HAP-1 (cell line): ENCODE data around the gene IFNGR1.

Experiments used
- DNase-seq, 2 experiments: peaks; one replicate each; pipeline ENCODE4 v3.0.0-alpha.2; 2016 to 2020; ENCODE audit warnings: low spot score in 2 of 2
- H3K27me3 ChIP-seq: fragments of 250-450 bp; sonication (Bioruptor Pico); 2 replicates; pipeline ENCODE4 v1.5.1; 2020; ENCODE audit warnings: low read depth, mild to moderate bottlenecking, moderate library complexity
- H3K36me3 ChIP-seq: fragments of 250-450 bp; sonication (Bioruptor Pico); replicated peaks from 2 replicates; pipeline ENCODE4 v1.5.1; 2020; ENCODE audit warnings: mild to moderate bottlenecking
- H3K4me1 ChIP-seq: fragments of 250-450 bp; sonication (Bioruptor Pico); 2 replicates; pipeline ENCODE4 v1.5.1; 2020; ENCODE audit warnings: mild to moderate bottlenecking
- H3K4me3 ChIP-seq: fragments of 250-450 bp; sonication (Bioruptor Pico); 2 replicates; pipeline ENCODE4 v1.5.1; 2020; ENCODE audit warnings: mild to moderate bottlenecking, moderate library complexity
- H3K9me3 ChIP-seq: fragments of 250-450 bp; sonication (Bioruptor Pico); 2 replicates; pipeline ENCODE4 v1.5.1; 2020; ENCODE audit warnings: mild to moderate bottlenecking, moderate library complexity
- in situ Hi-C: fragments of 300-500 bp; cut with MboI; formaldehyde crosslinking; loops from 3 replicates; pipeline ENCODE4 v1.14.3; 2020; ENCODE audit warnings: low sequenced_read_pairs, inconsistent platforms, mixed read lengths

IFNGR1 gene

GRCh38 chr6:137172734-137173431 is 46.3 kb downstream of the IFNGR1 start:
- no peaks in the 10 kb centered on the region for H3K36me3 ChIP-seq
- no peaks in the 10 kb centered on the region for H3K9me3 ChIP-seq
- no peak for DNase-seq
- no peaks in the 10 kb centered on the region; the same call in 1 of the 2 replicates for H3K27me3 ChIP-seq
- H3K4me3 ChIP-seq, result no peak overlapping the region
- in situ Hi-C loops, result no loop called here
- peaks cover 8% of the 10 kb centered on the region for H3K4me1 ChIP-seq

DNA sequence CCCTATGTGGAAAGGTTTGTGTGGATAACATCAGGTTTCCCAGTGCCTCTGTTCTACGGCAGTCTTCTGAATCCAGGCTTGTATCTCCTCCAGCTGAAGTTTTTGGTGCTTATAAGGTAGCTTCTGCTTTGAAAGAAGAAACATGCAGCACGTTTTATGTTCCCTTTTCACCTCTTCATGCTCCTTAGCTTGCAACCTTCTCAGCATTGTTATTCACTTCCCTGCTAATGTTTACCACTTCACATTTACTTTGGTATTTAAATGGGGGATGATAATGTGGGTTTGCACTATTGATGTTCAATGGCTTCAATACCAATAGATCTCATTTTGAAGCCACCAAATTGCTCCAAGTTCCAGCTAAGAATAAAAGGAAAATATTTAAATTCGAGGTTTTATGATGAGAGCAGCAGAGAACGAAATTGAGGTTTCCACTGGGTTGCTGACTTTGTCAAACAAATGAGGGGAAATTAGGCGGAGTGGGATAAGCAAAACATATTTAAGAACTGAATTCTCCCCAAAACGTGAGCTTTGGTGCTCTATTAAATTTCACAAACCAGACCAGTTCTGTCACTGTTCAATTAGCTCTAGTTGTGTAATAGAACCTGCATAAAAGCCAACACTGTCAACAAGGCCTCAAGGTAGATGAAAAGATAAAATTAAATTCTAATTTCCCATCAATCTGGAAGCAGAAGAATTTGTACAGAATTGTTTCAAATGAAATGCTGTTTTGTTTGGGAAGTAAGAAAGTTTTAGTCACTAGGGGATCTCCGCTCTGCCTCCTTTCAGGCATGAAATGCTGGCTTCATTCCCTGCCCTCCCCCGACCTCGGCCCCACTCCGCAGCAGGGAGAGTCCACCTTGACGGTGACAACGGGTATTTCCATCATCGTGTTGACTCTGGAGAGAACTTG is 47.1 kb downstream of the IFNGR1 start:
- in situ Hi-C loops, result no loop called here

GRCh38 chr6:137171053-137171374 is 48.2 kb downstream of the IFNGR1 start:
- H3K36me3 ChIP-seq, result no peaks in the 10 kb centered on the region
- in situ Hi-C loops, result no loop called here
- no peaks in the 10 kb centered on the region for H3K9me3 ChIP-seq
- H3K4me3 ChIP-seq, result no peak overlapping the region
- peaks cover 8% of the 10 kb centered on the region for H3K4me1 ChIP-seq
- DNase-seq, result no peak
- no peaks in the 10 kb centered on the region; the same call in 1 of the 2 replicates for H3K27me3 ChIP-seq

More for the DNA sequence above, 47.1 kb downstream of the IFNGR1 start:
- peak in 1 of 2 experiments; percentile 27 for DNase-seq
- Histone ChIP-seq H3K4me3 (no peak overlapping the region), H3K36me3 (no peaks in the 10 kb centered on the region), H3K4me1 (peaks cover 8% of the 10 kb centered on the region), H3K9me3 (no peaks in the 10 kb centered on the region), H3K27me3 (no peaks in the 10 kb centered on the region; the same call in 1 of the 2 replicates)

GRCh38 chr6:137170266-137171052 is 48.7 kb downstream of the IFNGR1 start:
- no peak overlapping the region for H3K4me3 ChIP-seq

GRCh38 chr6:137167702-137168377 is 51.3 kb downstream of the IFNGR1 start:
- no peaks in the 10 kb centered on the region; the same call in 1 of the 2 replicates for H3K27me3 ChIP-seq
- H3K9me3 ChIP-seq, result no peaks in the 10 kb centered on the region
- no peak overlapping the region for H3K4me3 ChIP-seq
- no peaks in the 10 kb centered on the region for H3K36me3 ChIP-seq
- in situ Hi-C loops, result no loop called here
- DNase-seq, result no peak
- H3K4me1 ChIP-seq, result peaks cover 8% of the 10 kb centered on the region

More at GRCh38 chr6:137170266-137171052, 48.7 kb downstream of the IFNGR1 start:
- Histone ChIP-seq H3K27me3 (no peaks in the 10 kb centered on the region; the same call in 1 of the 2 replicates), H3K36me3 (no peaks in the 10 kb centered on the region), H3K4me1 (peaks cover 8% of the 10 kb centered on the region), H3K9me3 (no peaks in the 10 kb centered on the region)
- in situ Hi-C loops, result no loop called here
- no peak for DNase-seq

DNA sequence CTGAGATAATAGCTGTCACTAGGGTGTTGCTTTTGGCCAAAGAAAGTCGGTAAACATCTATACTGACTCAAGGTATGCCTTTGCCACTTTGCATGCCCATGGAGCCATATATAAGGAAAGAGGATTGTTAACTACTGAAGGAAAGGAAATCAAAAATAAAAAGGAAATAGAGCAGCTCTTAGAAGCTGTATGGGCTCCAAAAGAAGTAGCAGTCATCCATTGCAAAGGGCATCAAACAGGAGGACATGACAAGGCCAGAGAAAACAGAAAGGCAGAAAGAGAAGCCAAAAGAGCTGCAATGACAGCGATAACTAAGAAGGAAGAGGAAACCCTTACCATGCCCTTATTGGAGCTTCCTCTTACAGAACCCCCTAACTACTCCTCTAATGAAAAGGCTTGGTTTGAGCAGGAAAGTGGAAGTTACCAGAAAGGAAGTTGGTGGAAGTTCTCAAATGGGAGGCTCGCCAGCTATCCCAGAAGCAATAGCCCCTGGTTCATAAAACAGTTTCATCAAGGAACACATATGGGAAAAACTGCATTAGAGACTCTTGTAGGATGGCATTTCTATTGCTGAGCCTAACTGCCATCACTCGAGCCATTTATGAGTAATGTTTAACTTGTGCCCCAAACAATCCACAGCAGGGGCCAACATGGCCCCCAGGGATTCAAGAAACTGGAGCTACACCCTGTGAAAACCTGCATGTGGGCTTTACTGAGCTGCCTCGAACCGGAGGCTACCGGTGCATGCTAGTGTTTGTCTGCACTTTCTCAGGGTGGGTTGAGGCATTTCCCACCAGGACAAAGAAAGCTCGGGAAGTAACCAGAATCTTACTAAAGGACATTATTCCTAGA is 52.7 kb downstream of the IFNGR1 start:
- Histone ChIP-seq H3K27me3 (no peaks in the 10 kb centered on the region; the same call in 1 of the 2 replicates), H3K9me3 (no peaks in the 10 kb centered on the region), H3K36me3 (no peaks in the 10 kb centered on the region), H3K4me1 (no peaks in the 10 kb centered on the region; the same call in 1 of the 2 replicates), H3K4me3 (no peak overlapping the region)
- no peak for DNase-seq
- in situ Hi-C loops, result no loop called here

DNA sequence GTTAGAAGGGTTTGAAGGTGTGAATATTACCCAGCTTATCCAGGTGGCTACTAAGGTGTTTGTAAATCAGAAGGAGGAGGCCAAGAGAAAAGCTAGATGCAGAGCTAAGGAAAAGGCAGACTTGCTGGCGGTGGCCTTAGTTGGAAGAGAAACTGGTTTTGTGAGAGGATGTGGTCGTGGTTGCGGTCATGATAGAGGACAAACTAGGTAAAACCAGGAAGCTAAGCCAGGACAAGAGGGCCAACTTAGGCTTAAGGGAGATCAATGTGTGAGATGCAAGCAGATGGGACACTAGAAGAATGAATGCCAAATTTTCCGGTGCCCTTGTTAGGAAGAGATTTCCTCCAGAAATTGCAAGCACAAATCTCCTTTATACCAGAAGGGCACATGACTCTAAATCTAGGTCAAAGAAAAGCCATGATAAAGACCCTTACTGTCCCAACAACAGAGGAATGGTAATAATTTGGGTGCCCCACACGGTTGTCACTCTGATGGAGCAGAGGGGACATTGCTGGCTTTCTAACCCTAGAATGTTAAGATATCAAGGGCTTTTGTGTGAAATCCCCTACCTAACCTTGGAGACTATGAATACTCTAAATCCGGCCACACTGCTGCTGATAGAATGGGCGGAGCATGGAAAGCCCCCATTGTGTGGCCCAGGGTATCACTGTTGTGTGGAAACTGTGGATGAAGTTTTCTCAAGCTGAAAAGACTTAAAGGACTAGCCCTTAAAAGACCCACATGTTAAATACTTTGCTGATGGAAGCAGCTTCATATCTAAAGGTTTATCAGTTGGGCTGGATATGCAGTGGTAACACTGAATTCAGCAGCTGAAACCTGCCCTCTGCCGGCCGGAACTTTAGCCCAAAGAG is 53.6 kb downstream of the IFNGR1 start:
- no peaks in the 10 kb centered on the region for H3K36me3 ChIP-seq
- no peaks in the 10 kb centered on the region for H3K4me1 ChIP-seq
- DNase-seq, result peak in 1 of 2 experiments; percentile 48
- H3K9me3 ChIP-seq, result no peaks in the 10 kb centered on the region
- no peak overlapping the region for H3K4me3 ChIP-seq
- peaks cover 2% of the 10 kb centered on the region; the same call in 1 of the 2 replicates for H3K27me3 ChIP-seq
- in situ Hi-C loops, result no loop called here

GRCh38 chr6:137163732-137164318 is 55.4 kb downstream of the IFNGR1 start:
- H3K4me3 ChIP-seq, result no peak overlapping the region
- no peaks in the 10 kb centered on the region for H3K4me1 ChIP-seq
- no peaks in the 10 kb centered on the region for H3K9me3 ChIP-seq
- H3K27me3 ChIP-seq, result 0 out of 2 replicates have a peak, but pooled peaks cover 3% of the 10 kb centered on the region
- no peaks in the 10 kb centered on the region for H3K36me3 ChIP-seq
- in situ Hi-C loops, result no loop called here
- DNase-seq, result no peak

DNA sequence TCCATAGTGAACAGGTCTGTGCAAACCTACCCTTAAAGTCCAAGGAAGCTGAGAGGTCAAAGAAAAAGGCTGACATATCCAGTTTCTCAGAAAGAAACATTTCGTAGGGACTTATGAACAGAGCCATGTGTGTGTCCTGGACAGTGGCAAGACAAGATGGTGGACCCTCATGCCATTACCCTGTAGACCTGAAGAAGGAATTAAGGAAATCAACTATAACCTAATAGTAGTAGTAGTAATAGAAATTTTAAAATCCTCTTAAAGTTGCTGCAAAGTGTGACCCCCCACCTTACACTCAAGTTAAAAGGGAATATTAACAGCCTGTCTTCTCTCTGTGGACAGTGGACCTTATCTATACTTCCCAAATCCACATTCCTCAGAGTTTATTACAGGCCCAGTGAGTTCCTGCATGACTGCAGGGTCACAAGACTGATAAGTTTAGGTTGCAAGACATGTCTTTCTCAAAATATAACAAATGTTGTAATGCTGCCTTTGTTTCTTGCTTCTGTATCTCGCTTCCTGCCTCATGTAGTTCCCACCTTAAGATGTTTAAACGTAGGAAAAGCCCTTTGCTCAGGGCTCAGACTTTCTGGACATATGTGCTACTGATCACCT is 56.4 kb downstream of the IFNGR1 start:
- Histone ChIP-seq H3K36me3 (no peaks in the 10 kb centered on the region), H3K9me3 (no peaks in the 10 kb centered on the region), H3K4me3 (no peak overlapping the region), H3K27me3 (0 out of 2 replicates have a peak, but pooled peaks cover 3% of the 10 kb centered on the region), H3K4me1 (no peaks in the 10 kb centered on the region)
- in situ Hi-C loops, result no loop called here
- DNase-seq, result no peak

DNA sequence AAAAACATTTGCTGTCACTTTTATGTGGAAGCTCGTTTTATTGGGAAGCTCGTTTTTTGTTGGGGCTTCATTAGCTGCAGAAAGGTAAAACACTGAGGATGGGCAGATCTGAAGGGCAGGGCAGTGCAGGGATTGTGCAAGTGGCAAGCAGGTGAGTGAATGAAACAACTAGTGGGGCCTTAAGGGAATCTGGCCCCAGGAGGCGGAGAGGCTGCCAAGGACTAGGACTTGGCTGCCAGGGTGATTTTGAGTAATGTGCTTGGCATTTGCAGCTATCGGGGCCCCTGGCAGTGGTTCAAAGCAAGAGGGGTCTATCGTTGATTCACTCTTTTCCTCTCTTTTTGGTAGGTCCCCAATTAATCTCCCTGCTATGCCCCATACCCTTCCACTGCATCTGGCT is 57.2 kb downstream of the IFNGR1 start:
- Histone ChIP-seq H3K36me3 (no peaks in the 10 kb centered on the region), H3K27me3 (0 out of 2 replicates have a peak, but pooled peaks cover 3% of the 10 kb centered on the region), H3K4me1 (no peaks in the 10 kb centered on the region), H3K4me3 (no peak overlapping the region), H3K9me3 (no peaks in the 10 kb centered on the region)
- DNase-seq, result no peak
- in situ Hi-C loops, result no loop called here

DNA sequence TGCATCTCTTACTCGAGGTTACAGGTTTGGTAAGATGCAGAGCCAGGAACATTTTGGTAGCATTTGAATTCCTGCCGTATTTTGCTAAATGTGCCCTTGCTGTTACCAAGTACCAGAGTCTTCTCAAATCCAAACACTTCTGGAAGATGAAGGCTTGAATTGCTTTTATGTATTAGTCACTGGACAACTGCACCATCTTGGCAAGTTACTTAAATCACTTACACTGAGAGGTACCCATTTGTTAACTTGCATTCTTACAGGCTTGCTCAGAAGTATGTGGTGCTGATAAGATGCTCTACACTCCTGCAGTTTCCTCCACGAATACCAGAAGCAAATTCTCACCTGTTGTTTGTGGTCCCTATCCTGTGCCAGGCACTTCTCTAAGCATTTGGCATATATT is 58.4 kb downstream of the IFNGR1 start:
- Histone ChIP-seq H3K4me3 (no peak overlapping the region), H3K27me3 (peaks cover 3% of the 10 kb centered on the region; the same call in 1 of the 2 replicates), H3K4me1 (no peaks in the 10 kb centered on the region), H3K9me3 (no peaks in the 10 kb centered on the region), H3K36me3 (no peaks in the 10 kb centered on the region)
- in situ Hi-C loops, result no loop called here
- DNase-seq, result no peak
